ENCODE results near the gene DNAJA3.

The DNAJA3 gene

GRCh38 chr16:4481963-4482362 is 56.3 kb downstream of the DNAJA3 start:
- H3K36me3 ChIP-seq = peaks cover 32% of the 10 kb centered on the region
- peak overlapping the region; percentile 43 for H3K27ac ChIP-seq
- no peaks in the 10 kb centered on the region for H3K9me3 ChIP-seq
- no peaks in the 10 kb centered on the region for H3K27me3 ChIP-seq
- H3K4me3 ChIP-seq (ENCODE audit: low read depth in 1 of 2, low read length in 1 of 2) = no peak overlapping the region
- TF ChIP-seq CTCF (IDR thresholded peaks at IDR 0.05) = no peak
- H3K4me1 ChIP-seq (ENCODE audit: control insufficient read depth in 1 of 2, insufficient read depth in 1 of 2, low read depth in 1 of 2, low read length in 1 of 2) = peaks cover 14 to 15% of the 10 kb centered on the region in 2 experiments

GRCh38 chr16:4486126-4486893 is 60.6 kb downstream of the DNAJA3 start:
- Histone ChIP-seq H3K27ac (peak overlapping the region; percentile 47), H3K36me3 (peaks cover 40% of the 10 kb centered on the region), H3K4me3 (ENCODE audit: low read depth in 1 of 2, low read length in 1 of 2) (no peak overlapping the region), H3K27me3 (no peaks in the 10 kb centered on the region), H3K9me3 (no peaks in the 10 kb centered on the region), H3K4me1 (ENCODE audit: control insufficient read depth in 1 of 2, insufficient read depth in 1 of 2, low read depth in 1 of 2, low read length in 1 of 2) (peaks cover 14 to 15% of the 10 kb centered on the region in 2 experiments)
- no peak for TF ChIP-seq CTCF (IDR thresholded peaks at IDR 0.05)

- Histone ChIP-seq H3K27me3 (no peaks in the 10 kb centered on the region), H3K4me1 (ENCODE audit: control insufficient read depth in 1 of 2, insufficient read depth in 1 of 2, low read depth in 1 of 2, low read length in 1 of 2) (peaks cover 14 to 15% of the 10 kb centered on the region in 2 experiments), H3K4me3 (ENCODE audit: low read depth in 1 of 2, low read length in 1 of 2) (no peak overlapping the region), H3K36me3 (peaks cover 40% of the 10 kb centered on the region), H3K27ac (peak overlapping the region; percentile 81), H3K9me3 (no peaks in the 10 kb centered on the region)
- no peak for TF ChIP-seq CTCF (IDR thresholded peaks at IDR 0.05)
Measured at GRCh38 chr16:4487955-4488498, 62.4 kb downstream of the DNAJA3 start.

- H3K4me1 ChIP-seq (ENCODE audit: control insufficient read depth in 1 of 2, insufficient read depth in 1 of 2, low read depth in 1 of 2, low read length in 1 of 2) = peaks cover 14 to 15% of the 10 kb centered on the region in 2 experiments
Measured at GRCh38 chr16:4488499-4488967, 62.9 kb downstream of the DNAJA3 start.

GRCh38 chr16:4489030-4489429 is 63.4 kb downstream of the DNAJA3 start:
- Histone ChIP-seq H3K4me1 (ENCODE audit: control insufficient read depth in 1 of 2, insufficient read depth in 1 of 2, low read depth in 1 of 2, low read length in 1 of 2) (peaks cover 14 to 15% of the 10 kb centered on the region in 2 experiments), H3K27ac (peak overlapping the region; percentile 81), H3K9me3 (no peaks in the 10 kb centered on the region), H3K27me3 (no peaks in the 10 kb centered on the region), H3K4me3 (ENCODE audit: low read depth in 1 of 2, low read length in 1 of 2) (no peak overlapping the region), H3K36me3 (peaks cover 42% of the 10 kb centered on the region)
- no peak for TF ChIP-seq CTCF (IDR thresholded peaks at IDR 0.05)

More at GRCh38 chr16:4488499-4488967, 62.9 kb downstream of the DNAJA3 start:
- H3K4me3 ChIP-seq (ENCODE audit: low read depth in 1 of 2, low read length in 1 of 2) = no peak overlapping the region
- no peak for TF ChIP-seq CTCF (IDR thresholded peaks at IDR 0.05)
- peaks cover 44% of the 10 kb centered on the region for H3K36me3 ChIP-seq
- H3K27ac ChIP-seq = peak overlapping the region; percentile 81
- H3K9me3 ChIP-seq = no peaks in the 10 kb centered on the region
- no peaks in the 10 kb centered on the region for H3K27me3 ChIP-seq
